GM12873 (cell line): ENCODE results near the gene HHAT.

ENCODE experiments used
- TF ChIP-seq, protein P1 (sequence below): IDR thresholded peaks from 2 replicates; pipeline ENCODE4 v1.5.1; 2012; ENCODE audit warnings: low read depth, mild to moderate bottlenecking, moderate library complexity, low read length, control low read depth; ENCODE audit not compliant: insufficient read depth; ENCODE audit errors: missing control alignments

HHAT gene

DNA sequence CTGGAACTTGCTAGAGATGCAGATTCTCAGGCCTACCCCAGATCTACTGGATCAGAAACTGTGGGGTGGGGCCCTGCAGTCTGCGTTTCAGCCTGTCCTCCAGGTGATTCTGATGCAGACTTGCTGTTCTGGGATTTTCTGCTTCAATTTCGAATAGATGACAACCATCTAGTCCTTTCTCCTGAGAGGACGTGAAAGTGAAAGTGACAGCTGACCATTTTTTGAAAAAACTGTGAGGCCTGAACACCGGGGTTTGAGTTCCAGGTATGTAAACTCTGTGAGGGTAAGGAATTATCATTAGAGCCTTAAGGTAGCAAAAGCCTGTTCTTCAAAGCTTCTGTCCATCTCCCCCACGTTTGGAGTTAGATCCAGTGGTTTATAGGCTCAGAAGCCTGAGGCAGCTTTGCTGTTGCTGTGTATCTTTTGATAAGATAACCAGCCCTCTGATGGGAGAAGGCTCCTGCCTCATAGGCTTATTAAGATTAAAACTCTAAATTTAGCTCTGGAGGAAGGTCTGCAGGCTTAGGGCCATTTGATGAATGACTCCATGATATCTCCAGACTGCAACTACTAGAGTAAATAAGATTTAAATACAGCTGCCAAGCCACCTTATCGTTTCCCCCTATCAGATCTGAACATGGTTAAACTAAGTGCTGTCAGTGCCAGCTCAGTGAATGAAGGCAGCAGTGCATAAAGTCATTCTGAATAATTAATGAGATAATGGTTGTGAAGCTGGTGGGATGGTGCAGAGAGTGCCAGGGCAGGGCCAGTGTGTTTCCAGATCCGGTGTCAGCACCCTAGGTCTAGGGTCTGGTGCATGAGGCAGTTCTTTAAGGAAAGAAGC lies 335.2 kb downstream of the HHAT start:
- TF ChIP-seq, protein P1, sequence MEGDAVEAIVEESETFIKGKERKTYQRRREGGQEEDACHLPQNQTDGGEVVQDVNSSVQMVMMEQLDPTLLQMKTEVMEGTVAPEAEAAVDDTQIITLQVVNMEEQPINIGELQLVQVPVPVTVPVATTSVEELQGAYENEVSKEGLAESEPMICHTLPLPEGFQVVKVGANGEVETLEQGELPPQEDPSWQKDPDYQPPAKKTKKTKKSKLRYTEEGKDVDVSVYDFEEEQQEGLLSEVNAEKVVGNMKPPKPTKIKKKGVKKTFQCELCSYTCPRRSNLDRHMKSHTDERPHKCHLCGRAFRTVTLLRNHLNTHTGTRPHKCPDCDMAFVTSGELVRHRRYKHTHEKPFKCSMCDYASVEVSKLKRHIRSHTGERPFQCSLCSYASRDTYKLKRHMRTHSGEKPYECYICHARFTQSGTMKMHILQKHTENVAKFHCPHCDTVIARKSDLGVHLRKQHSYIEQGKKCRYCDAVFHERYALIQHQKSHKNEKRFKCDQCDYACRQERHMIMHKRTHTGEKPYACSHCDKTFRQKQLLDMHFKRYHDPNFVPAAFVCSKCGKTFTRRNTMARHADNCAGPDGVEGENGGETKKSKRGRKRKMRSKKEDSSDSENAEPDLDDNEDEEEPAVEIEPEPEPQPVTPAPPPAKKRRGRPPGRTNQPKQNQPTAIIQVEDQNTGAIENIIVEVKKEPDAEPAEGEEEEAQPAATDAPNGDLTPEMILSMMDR, result no peak

DNA sequence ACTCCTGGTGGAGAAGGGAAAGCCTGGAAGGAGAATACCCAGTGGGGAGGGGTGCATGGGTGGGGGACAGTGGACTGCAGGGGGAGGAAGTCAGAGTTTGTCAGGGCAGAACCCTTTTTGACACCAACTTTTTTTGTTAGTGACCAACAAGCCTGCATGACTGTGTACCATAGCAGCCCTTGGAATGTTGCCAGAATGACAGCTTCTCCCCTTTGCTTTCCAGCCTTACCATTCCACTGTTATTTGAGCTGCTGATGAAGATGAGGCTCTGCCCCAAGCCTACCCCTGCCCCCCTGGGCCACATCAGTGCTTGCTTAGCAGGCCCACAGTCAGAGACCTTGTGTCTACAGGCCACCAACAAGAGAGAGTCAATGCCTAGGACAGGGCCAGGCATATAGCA lies 341.2 kb downstream of the HHAT start:
- TF ChIP-seq, protein P1, result no peak

DNA sequence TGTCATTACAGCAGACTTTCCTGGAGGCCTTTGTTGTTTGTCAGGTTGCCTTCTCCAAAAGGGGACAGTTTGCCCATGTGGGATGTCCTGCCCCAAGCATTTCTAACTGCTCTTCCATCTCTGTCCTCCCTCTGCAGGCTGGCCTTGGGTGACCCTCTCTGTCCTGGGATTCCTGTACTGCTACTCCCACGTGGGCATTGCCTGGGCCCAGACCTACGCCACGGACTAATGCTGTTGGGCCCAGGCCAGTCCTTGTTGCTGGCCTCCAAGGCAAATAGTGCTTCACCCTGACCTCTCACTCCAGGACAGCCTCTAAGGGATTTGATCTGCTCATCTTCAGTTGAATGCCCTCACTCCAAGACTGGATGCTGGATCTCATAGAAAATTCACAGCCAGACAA lies 345.4 kb downstream of the HHAT start:
- TF ChIP-seq, protein P1, result no peak

DNA sequence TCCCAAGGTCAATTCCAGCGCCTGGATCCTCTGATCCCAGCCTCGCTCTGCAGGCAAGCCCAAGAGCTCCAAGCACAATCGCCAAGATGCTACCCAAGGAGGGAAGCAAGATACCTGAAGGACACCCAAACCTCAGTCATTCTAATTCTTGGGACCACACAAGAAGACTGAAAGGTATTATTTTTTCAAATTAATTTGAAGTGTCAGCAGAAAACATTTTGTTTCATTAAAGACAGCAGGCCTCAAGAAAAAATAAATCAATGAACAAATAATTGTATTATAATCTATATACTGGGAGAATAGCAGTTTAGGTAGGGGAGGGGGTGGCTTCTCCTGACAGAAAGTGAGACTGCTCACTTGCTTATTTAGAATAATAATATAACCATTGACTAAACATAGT lies 347.8 kb downstream of the HHAT start:
- TF ChIP-seq, protein P1, result no peak

DNA sequence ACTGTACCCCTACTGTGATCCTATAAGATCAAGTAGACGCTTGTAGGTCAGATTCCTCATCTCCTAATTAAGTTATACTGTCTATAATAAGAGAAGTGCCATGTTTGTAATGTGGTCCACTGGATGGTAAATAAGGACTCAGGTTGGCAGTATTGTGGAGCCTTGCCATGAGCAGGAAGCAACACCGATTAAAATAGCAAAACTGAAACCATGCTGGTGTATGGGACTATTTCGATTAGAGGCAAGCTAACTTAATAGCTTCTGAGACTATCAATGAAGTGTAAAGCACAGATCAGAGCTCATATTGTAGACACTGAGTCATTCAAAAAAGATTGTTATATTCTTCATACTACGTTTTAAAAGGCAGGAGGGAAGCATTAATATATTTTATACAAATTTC lies 348.8 kb downstream of the HHAT start:
- TF ChIP-seq, protein P1, result no peak

DNA sequence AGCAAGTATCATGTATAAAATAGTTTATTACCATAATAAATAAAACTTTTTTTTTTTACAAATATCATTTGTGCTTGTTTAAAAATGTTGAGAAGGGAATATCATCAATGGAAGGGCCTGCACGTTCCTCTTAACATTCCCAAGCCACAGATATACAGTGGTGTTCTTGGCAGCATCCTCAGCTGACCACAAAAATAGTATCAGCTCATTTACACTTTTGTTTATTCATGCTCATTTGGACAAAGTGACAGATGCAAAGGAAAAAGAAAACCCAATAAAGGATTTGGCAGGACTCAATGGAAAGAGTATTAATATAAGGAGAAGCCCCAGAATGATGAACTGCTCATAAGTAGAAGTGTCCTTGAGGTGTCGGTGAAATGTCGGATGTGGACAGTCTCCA lies 349.6 kb downstream of the HHAT start:
- TF ChIP-seq, protein P1, result no peak

DNA sequence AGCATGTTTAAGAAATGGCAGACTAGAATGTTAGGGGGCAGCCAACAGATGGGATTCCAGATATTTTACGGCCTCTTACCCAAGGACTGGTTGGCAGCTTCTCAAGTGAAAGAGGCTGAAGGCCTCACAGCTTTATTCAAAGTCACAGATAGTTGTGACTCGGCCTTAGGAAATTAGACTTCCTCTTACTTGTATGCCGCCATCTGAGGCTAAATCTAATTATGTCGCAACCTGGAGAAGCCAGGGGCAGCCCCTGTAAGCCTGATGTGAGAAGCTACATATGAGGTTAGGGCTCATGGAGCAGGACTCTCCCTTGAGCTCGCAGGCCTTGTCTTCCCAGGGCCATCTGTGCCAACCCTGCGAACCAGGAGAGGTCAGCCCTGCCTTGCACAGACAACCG lies 352.5 kb downstream of the HHAT start:
- TF ChIP-seq, protein P1, result no peak
